Fibroblast of lung (primary cell): ENCODE data around the gene PRKACB. TPM values are rescaled to one million over a fixed set of nuclear protein-coding genes. Genes with fewer than 3 reads are reported as not detected.
A peak's percentile ranks its signal among the peaks of the same experiment; 100 is the strongest.

Source experiments
- DNase-seq, 2 donors: peaks; one replicate each; pipeline versions ENCODE4 v3.0.0 to v3.0.0-alpha.2; 2010; ENCODE audit warnings: low read depth in 2 of 2
- H2AFZ ChIP-seq: 2 replicates; pipeline ENCODE4 v1.5.1; 2012; ENCODE audit warnings: low read length, control low read depth, inconsistent platforms
- H3K27ac ChIP-seq: 2 replicates; pipeline ENCODE4 v1.5.1; 2011; ENCODE audit warnings: low read length, control low read depth; ENCODE audit not compliant: insufficient read depth
- H3K27me3 ChIP-seq: 2 replicates; pipeline ENCODE4 v1.5.1; 2011; ENCODE audit warnings: mild to moderate bottlenecking, low read length; ENCODE audit not compliant: control insufficient read depth, insufficient read depth
- H3K36me3 ChIP-seq: 2 replicates; pipeline ENCODE4 v1.5.1; 2011; ENCODE audit warnings: low read length; ENCODE audit not compliant: control insufficient read depth, insufficient read depth
- H3K4me1 ChIP-seq: 2 replicates; pipeline ENCODE4 v1.5.1; 2011; ENCODE audit warnings: low read length; ENCODE audit not compliant: control insufficient read depth, insufficient read depth; ENCODE audit errors: extremely low read depth
- H3K4me2 ChIP-seq: 2 replicates; pipeline ENCODE4 v1.5.1; 2011; ENCODE audit warnings: low read length, control low read depth; ENCODE audit not compliant: insufficient read depth; ENCODE audit errors: extremely low read depth
- H3K4me3 ChIP-seq, 4 experiments: fragments of 200-600 bp in 1 of 4; sonication (generic) in 1 of 4; replicated peaks in 1 of 4; 2 replicates each; pipeline ENCODE4 v1.5.1; 2011 to 2016; ENCODE audit warnings: low read length in 4 of 4, low read depth in 3 of 4, mild to moderate bottlenecking in 3 of 4, control low read depth in 2 of 4, inconsistent platforms in 1 of 4, mixed read lengths in 1 of 4; ENCODE audit not compliant: insufficient read depth in 1 of 4; ENCODE audit errors: control extremely low read depth in 1 of 4
- H3K79me2 ChIP-seq: 2 replicates; pipeline ENCODE4 v1.5.1; 2012; ENCODE audit warnings: mild to moderate bottlenecking, low read length, inconsistent platforms; ENCODE audit not compliant: control insufficient read depth, insufficient read depth
- H3K9ac ChIP-seq: 2 replicates; pipeline ENCODE4 v1.5.1; 2011; ENCODE audit warnings: mild to moderate bottlenecking, low read length, control low read depth; ENCODE audit not compliant: insufficient read depth
- H3K9me3 ChIP-seq: 2 replicates; pipeline ENCODE4 v1.5.1; 2012; ENCODE audit warnings: low read depth, low read length; ENCODE audit not compliant: control insufficient read depth, insufficient read depth
- H4K20me1 ChIP-seq: 2 replicates; pipeline ENCODE4 v1.5.1; 2011; ENCODE audit warnings: low read length; ENCODE audit not compliant: control insufficient read depth, insufficient read depth; ENCODE audit errors: extremely low read depth
- CTCF ChIP-seq, 2 donors: IDR thresholded peaks in 1 of 2; conservative IDR thresholded peaks in 1 of 2; 1 replicate in 1 of 2; 2 replicates in 1 of 2; pipeline ENCODE4 v1.5.1; 2011 to 2012; ENCODE audit warnings: low read length in 2 of 2, control low read depth in 1 of 2, inconsistent platforms in 1 of 2, low read depth in 1 of 2, mild to moderate bottlenecking in 1 of 2
- EZH2 ChIP-seq: IDR thresholded peaks from 2 replicates; pipeline ENCODE4 v1.5.1; 2012; ENCODE audit warnings: low read length, control low read depth, mild to moderate bottlenecking; ENCODE audit errors: missing control alignments
- polyA plus RNA-seq, 2 donors: library from polyadenylated mRNA; depleted of rRNA in 1 of 2; stranded (reverse) in 1 of 2; unstranded in 1 of 2; fragments of >200 nt; gene quantifications; 2 replicates each; pipeline ENCODE4 v1.2.1, GENCODE V29; 2011 to 2012; ENCODE audit warnings: missing spikeins in 1 of 2
- total RNA-seq: library from RNA; depleted of rRNA; stranded (reverse); fragments of >200 nt; gene quantifications from 2 replicates; pipeline ENCODE4 v1.2.1, GENCODE V29; 2014

PRKACB gene
- total and polyA plus RNA-seq, 2 donors (not counting 1 experiment from before 2014, with no cell fraction given), result 22.0 to 32.6 TPM

GRCh38 chr1:84165601-84166000 is 21.5 kb downstream of the PRKACB start:
- H4K20me1 ChIP-seq, result no peaks in the 10 kb centered on the region
- TF ChIP-seq CTCF (conservative IDR thresholded peaks at IDR 0.05 in 1 of 2, IDR thresholded peaks at IDR 0.05 in 1 of 2; ENCODE audit: low read depth in 1 of 2, low read length in 2 of 2), result no peak
- TF ChIP-seq EZH2, result no peak
- no peaks in the 10 kb centered on the region for H3K27me3 ChIP-seq
- no peaks in the 10 kb centered on the region for H3K9me3 ChIP-seq
- H3K9ac ChIP-seq, result no peak overlapping the region
- peak overlapping the region in 1 of 4 experiments; percentile 6 for H3K4me3 ChIP-seq
- H2AFZ ChIP-seq, result no peak overlapping the region
- no peak overlapping the region for H3K4me2 ChIP-seq
- no peaks in the 10 kb centered on the region for H3K36me3 ChIP-seq
- H3K79me2 ChIP-seq, result no peaks in the 10 kb centered on the region
- H3K27ac ChIP-seq, result no peak overlapping the region
- no peak for DNase-seq
- peaks cover 2% of the 10 kb centered on the region for H3K4me1 ChIP-seq

GRCh38 chr1:84166797-84167196 is 22.7 kb downstream of the PRKACB start:
- Histone ChIP-seq H2AFZ (no peak overlapping the region), H4K20me1 (no peaks in the 10 kb centered on the region), H3K4me2 (no peak overlapping the region)

GRCh38 chr1:84168783-84169182 is 24.7 kb downstream of the PRKACB start:
- Histone ChIP-seq H3K9me3 (no peaks in the 10 kb centered on the region), H3K4me1 (peaks cover 2% of the 10 kb centered on the region), H3K27me3 (no peaks in the 10 kb centered on the region), H2AFZ (no peak overlapping the region), H3K79me2 (no peaks in the 10 kb centered on the region), H3K4me2 (no peak overlapping the region), H3K27ac (no peak overlapping the region), H3K4me3 (no peak overlapping the region), H3K36me3 (no peaks in the 10 kb centered on the region), H4K20me1 (no peaks in the 10 kb centered on the region), H3K9ac (no peak overlapping the region)
- DNase-seq, result no peak
- no peak for TF ChIP-seq EZH2
- no peak for TF ChIP-seq CTCF (conservative IDR thresholded peaks at IDR 0.05 in 1 of 2, IDR thresholded peaks at IDR 0.05 in 1 of 2; ENCODE audit: low read depth in 1 of 2, low read length in 2 of 2)

More at GRCh38 chr1:84166797-84167196, 22.7 kb downstream of the PRKACB start:
- Histone ChIP-seq H3K4me1 (peaks cover 2% of the 10 kb centered on the region), H3K9ac (no peak overlapping the region), H3K9me3 (no peaks in the 10 kb centered on the region), H3K4me3 (no peak overlapping the region), H3K27ac (no peak overlapping the region), H3K79me2 (no peaks in the 10 kb centered on the region), H3K36me3 (no peaks in the 10 kb centered on the region), H3K27me3 (no peaks in the 10 kb centered on the region)
- no peak for TF ChIP-seq CTCF (conservative IDR thresholded peaks at IDR 0.05 in 1 of 2, IDR thresholded peaks at IDR 0.05 in 1 of 2; ENCODE audit: low read depth in 1 of 2, low read length in 2 of 2)
- no peak for TF ChIP-seq EZH2
- DNase-seq, result no peak
